B cell (primary cell): ENCODE data around the gene TTC27.

Experiments
- CTCF ChIP-seq: fragments of 200-600 bp; IDR thresholded peaks from one replicate; pipeline ENCODE4 v1.8.0; 2022; ENCODE audit warnings: antibody characterized with exemption, mild to moderate bottlenecking
- EZH2 ChIP-seq: IDR thresholded peaks from 2 replicates; pipeline ENCODE4 v1.6.1; 2012; ENCODE audit warnings: borderline replicate concordance, low read depth, mild to moderate bottlenecking, moderate library complexity, low read length; ENCODE audit not compliant: insufficient read depth, poor library complexity, severe bottlenecking

GRCh38 chr2:32719933-32720716 lies 92.3 kb downstream of the TTC27 start:
- TF ChIP-seq CTCF (no peak), EZH2 (no peak)
